ENCODE measurements around the gene RHOBTB3. TPM values are rescaled to one million over a fixed set of nuclear protein-coding genes. Genes with fewer than 3 reads are reported as not detected.

The RHOBTB3 gene
- total RNA-seq, 1 donor, result 314 TPM

GRCh38 chr5:95843733-95844223 lies 112.6 kb downstream of the RHOBTB3 start:
- peaks cover 32% of the 10 kb centered on the region for H3K4me1 ChIP-seq (ENCODE audit: insufficient read depth, low read length)
- H2AFZ ChIP-seq (ENCODE audit: low read length), result no peak overlapping the region
- H3K27ac ChIP-seq (ENCODE audit: low read depth, low read length), result peak overlapping the region; percentile 89
- no peaks in the 10 kb centered on the region for H3K36me3 ChIP-seq (ENCODE audit: insufficient read depth, low read length)
- H3K4me3 ChIP-seq (ENCODE audit: insufficient read depth, low read length), result no peak overlapping the region
- H4K20me1 ChIP-seq (ENCODE audit: insufficient read depth, low read length), result no peaks in the 10 kb centered on the region
- no peaks in the 10 kb centered on the region for H3K27me3 ChIP-seq (ENCODE audit: insufficient read depth, low read length)
- no peaks in the 10 kb centered on the region for H3K9me3 ChIP-seq (ENCODE audit: low read depth, low read length)
- H3K4me2 ChIP-seq (ENCODE audit: insufficient read depth, low read length), result peak overlapping the region; percentile 8
- no peak for DNase-seq (ENCODE audit: insufficient read length, low spot score, missing footprints)
- no peaks in the 10 kb centered on the region for H3K79me2 ChIP-seq (ENCODE audit: insufficient read depth, low read length)
- no peak for TF ChIP-seq CTCF (IDR thresholded peaks at IDR 0.05; ENCODE audit: extremely low read depth, low read depth, low read length)

- no peak overlapping the region for H3K4me3 ChIP-seq (ENCODE audit: insufficient read depth, low read length)
- H3K79me2 ChIP-seq (ENCODE audit: insufficient read depth, low read length), result no peaks in the 10 kb centered on the region
- no peak for TF ChIP-seq CTCF (IDR thresholded peaks at IDR 0.05; ENCODE audit: extremely low read depth, low read depth, low read length)
- no peaks in the 10 kb centered on the region for H4K20me1 ChIP-seq (ENCODE audit: insufficient read depth, low read length)
- no peaks in the 10 kb centered on the region for H3K27me3 ChIP-seq (ENCODE audit: insufficient read depth, low read length)
- H3K27ac ChIP-seq (ENCODE audit: low read depth, low read length), result no peak overlapping the region
- H3K36me3 ChIP-seq (ENCODE audit: insufficient read depth, low read length), result no peaks in the 10 kb centered on the region
- no peaks in the 10 kb centered on the region for H3K9me3 ChIP-seq (ENCODE audit: low read depth, low read length)
- no peak overlapping the region for H2AFZ ChIP-seq (ENCODE audit: low read length)
- H3K4me1 ChIP-seq (ENCODE audit: insufficient read depth, low read length), result peaks cover 36% of the 10 kb centered on the region
- H3K4me2 ChIP-seq (ENCODE audit: insufficient read depth, low read length), result no peak overlapping the region
- DNase-seq (ENCODE audit: insufficient read length, low spot score, missing footprints), result no peak
Measured at GRCh38 chr5:95845391-95845790, 114.3 kb downstream of the RHOBTB3 start.

Other genes starting within 250 kb of the RHOBTB3 start
- gene SKIC3, start 176.4 kb upstream of the RHOBTB3 start, total RNA-seq, result 177 and 195 TPM in 2 replicates
- gene ARSK, start 176.2 kb upstream of the RHOBTB3 start, total RNA-seq, result 10.5 and 13.0 TPM in 2 replicates
- gene GPR150, start 111.2 kb upstream of the RHOBTB3 start, total RNA-seq, result 0.29 and 0.36 TPM in 2 replicates
- 2.7 and 4.3 TPM in 2 replicates for gene RFESD, start 84.6 kb upstream of the RHOBTB3 start, total RNA-seq
- gene SPATA9, start 48.3 kb upstream of the RHOBTB3 start, total RNA-seq, result 0.36 and 1.2 TPM in 2 replicates
- gene GLRX, start 91.4 kb downstream of the RHOBTB3 start, total RNA-seq, result 59.0 and 77.2 TPM in 2 replicates
- gene ELL2, start 230.5 kb downstream of the RHOBTB3 start, total RNA-seq, result 113 and 123 TPM in 2 replicates

All from osteoblast (primary cell).